A673 (cell line): Measurements from ENCODE around the gene GJA5. TPM values are rescaled to one million over a fixed set of nuclear protein-coding genes. Genes with fewer than 3 reads are reported as not detected.

Experiments
- BruUV-seq: library from RNA; stranded (reverse); fragments of 400-500 nt; replicated peaks from 2 replicates; lab custom pipeline; 2021; lab: Mats Ljungman, UMichigan
- CTCF ChIA-PET: fragments of 300-600 bp; sonication (Branson Sonifier 250); formaldehyde crosslinking; loops from one replicate; lab custom pipeline; 2022; ENCODE audit warnings: antibody characterized with exemption; lab: Charles Lee
- POLR2A ChIA-PET: fragments of 300-600 bp; sonication (Branson Sonifier 250); formaldehyde crosslinking; loops from one replicate; lab custom pipeline; 2022; ENCODE audit warnings: antibody characterized with exemption; ENCODE audit not compliant: low non-redundant PET; lab: Charles Lee
- DNase-seq: peaks from one replicate; pipeline ENCODE4 v3.0.0-alpha.2; 2015; ENCODE audit warnings: low spot score
- H3K27ac ChIP-seq: fragments of 200-600 bp; sonication (generic); 2 replicates; pipeline ENCODE4 v1.5.1; 2016; ENCODE audit warnings: mixed run types, low read depth, mild to moderate bottlenecking, mixed read lengths, antibody characterized with exemption, low read length; ENCODE audit not compliant: poor library complexity, severe bottlenecking
- H3K27me3 ChIP-seq: fragments of 200-600 bp; sonication (generic); replicated peaks from 2 replicates; pipeline ENCODE4 v1.6.1; 2017; ENCODE audit warnings: mixed run types, low read depth, mild to moderate bottlenecking, mixed read lengths, antibody characterized with exemption, low read length; ENCODE audit not compliant: insufficient read depth, poor library complexity
- H3K36me3 ChIP-seq: fragments of 200-600 bp; sonication (generic); 2 replicates; pipeline ENCODE4 v1.6.1; 2016; ENCODE audit warnings: mixed run types, mild to moderate bottlenecking, mixed read lengths, antibody characterized with exemption, low read length; ENCODE audit not compliant: insufficient read depth, poor library complexity, severe bottlenecking
- H3K4me1 ChIP-seq: fragments of 200-600 bp; sonication (generic); 2 replicates; pipeline ENCODE4 v1.6.1; 2017; ENCODE audit warnings: mixed run types, mild to moderate bottlenecking, mixed read lengths, antibody characterized with exemption, low read length; ENCODE audit not compliant: insufficient read depth, poor library complexity, severe bottlenecking
- H3K4me3 ChIP-seq: fragments of 200-600 bp; sonication (generic); 2 replicates; pipeline ENCODE4 v1.5.1; 2016; ENCODE audit warnings: low read depth, mixed run types, mild to moderate bottlenecking, mixed read lengths, low read length; ENCODE audit not compliant: poor library complexity, severe bottlenecking
- H3K9me3 ChIP-seq: fragments of 200-600 bp; sonication (generic); 2 replicates; pipeline ENCODE4 v1.6.1; 2016; ENCODE audit warnings: mixed run types, low read depth, mild to moderate bottlenecking, mixed read lengths, antibody characterized with exemption, low read length; ENCODE audit not compliant: poor library complexity, severe bottlenecking
- CTCF ChIP-seq: fragments of 300-800, 200-600 bp; sonication (generic); conservative IDR thresholded peaks from 2 replicates; pipeline ENCODE4 v1.5.1; 2017; ENCODE audit warnings: low read depth, mild to moderate bottlenecking, antibody characterized with exemption, low read length, moderate library complexity, mixed read lengths
- EZH2 ChIP-seq: fragments of 200-600 bp; sonication (generic); IDR thresholded peaks from 2 replicates; pipeline ENCODE4 v1.6.1; 2017; ENCODE audit warnings: borderline replicate concordance, low read depth, mild to moderate bottlenecking, mixed read lengths, antibody characterized with exemption, low read length; ENCODE audit not compliant: poor library complexity, severe bottlenecking
- intact Hi-C: fragments of 100-400 bp; cut with micrococcal nuclease; formaldehyde crosslinking; loops from one replicate; pipeline ENCODE4 v1.10.0; 2022; ENCODE audit not compliant: unreplicated experiment
- total RNA-seq: library from RNA; stranded (reverse); gene quantifications from 2 replicates; pipeline ENCODE4 v1.2.3, GENCODE V29; 2021

GJA5 gene
- total RNA-seq, 1 experiment from 2014 or later = not detected

- TF ChIP-seq EZH2 (no peak), CTCF (no peak)
- intact Hi-C loops = no loop called here
- CTCF ChIA-PET = no interaction called here
- H3K36me3 ChIP-seq = no peaks in the 10 kb centered on the region
- H3K27me3 ChIP-seq = peaks cover 12% of the 10 kb centered on the region
- no peak for DNase-seq
- POLR2A ChIA-PET = no interaction called here
- no peak overlapping the region for H3K27ac ChIP-seq
- no peaks in the 10 kb centered on the region for H3K9me3 ChIP-seq
- no TSS peak for BruUV-seq
- H3K4me3 ChIP-seq = no peak overlapping the region
- H3K4me1 ChIP-seq = no peaks in the 10 kb centered on the region
These were observed 43.2 kb downstream of the GJA5 start for GRCh38 chr1:147717051-147717705.

GRCh38 chr1:147712605-147713004 is 47.8 kb downstream of the GJA5 start:
- Histone ChIP-seq H3K9me3 (no peaks in the 10 kb centered on the region), H3K36me3 (no peaks in the 10 kb centered on the region), H3K4me3 (no peak overlapping the region), H3K27me3 (peaks cover 12% of the 10 kb centered on the region), H3K27ac (no peak overlapping the region), H3K4me1 (no peaks in the 10 kb centered on the region)
- BruUV-seq = no TSS peak
- TF ChIP-seq CTCF (no peak), EZH2 (no peak)
- no peak for DNase-seq
- intact Hi-C loops = no loop called here
- POLR2A ChIA-PET = no interaction called here
- CTCF ChIA-PET = no interaction called here

Other genes with a start within 250 kb of the GJA5 start
- gene BCL9, start 219.1 kb downstream of the GJA5 start, total RNA-seq = 28.3 and 28.4 TPM in 2 replicates
- 14.4 and 15.3 TPM in 2 replicates for gene ACP6, start 90.1 kb downstream of the GJA5 start, total RNA-seq
- gene GJA8, start 142.2 kb upstream of the GJA5 start, total RNA-seq = not detected in 2 replicates
- 11.5 and 11.8 TPM in 2 replicates for gene GPR89B, start 167.8 kb upstream of the GJA5 start, total RNA-seq